Tibial artery (tissue), 4 donors: ENCODE data around the gene MYL11.
"Not testable (repeated sequence)": the region's sequence is repeated elsewhere in the genome, so short reads cannot be mapped to it uniquely, and the experiment has no call there.

Experiments
- DNase-seq, 2 donors: peaks; one replicate each; pipeline ENCODE4 v3.0.0-alpha.2; 2019
- H3K27ac ChIP-seq, 2 donors: fragments of 200-600 bp; sonication (generic) in 1 of 2; 1 replicate in 1 of 2; 2 replicates in 1 of 2; pipeline ENCODE4 v1.5.1; 2018 to 2019; ENCODE audit warnings: mild to moderate bottlenecking in 1 of 2
- H3K27me3 ChIP-seq, 2 donors: fragments of 200-600 bp; sonication (generic) in 1 of 2; one replicate each; pipeline versions ENCODE4 v1.5.1 to v1.6.0; 2016 to 2019
- H3K36me3 ChIP-seq, 3 donors: fragments of 200-600 bp; sonication (generic) in 2 of 3; one replicate each; pipeline ENCODE4 v1.5.1; 2016 to 2019; ENCODE audit warnings: mild to moderate bottlenecking in 2 of 3
- H3K4me1 ChIP-seq, 4 donors: fragments of 200-600 bp; sonication (generic) in 2 of 4; 1 replicate in 3 of 4; 2 replicates in 1 of 4; pipeline ENCODE4 v1.5.1; 2016 to 2019
- H3K4me3 ChIP-seq, 2 donors: fragments of 200-600 bp; sonication (generic) in 1 of 2; 1 replicate in 1 of 2; 2 replicates in 1 of 2; pipeline ENCODE4 v1.5.1; 2018 to 2019; ENCODE audit warnings: mild to moderate bottlenecking in 2 of 2
- H3K9me3 ChIP-seq, 3 donors: fragments of 200-600 bp; sonication (generic) in 1 of 3; one replicate each; pipeline ENCODE4 v1.5.1; 2016 to 2019
- intact Hi-C: fragments of 100-400 bp; cut with DNase I; formaldehyde crosslinking; loops from one replicate; pipeline ENCODE4 v1.15.0; 2023; ENCODE audit warnings: low total_unique reads
- TF ChIP-seq, protein P1 (sequence below), 2 experiments: fragments of 200-600 bp in 1 of 2; fragments of 450-650 bp in 1 of 2; IDR thresholded peaks; one replicate each; pipeline ENCODE4 v1.5.1; 2017 to 2019; ENCODE audit warnings: antibody characterized with exemption in 2 of 2, mild to moderate bottlenecking in 1 of 2, moderate library complexity in 1 of 2

Gene MYL11

GRCh38 chr16:30395992-30396585 is 21.5 kb downstream of the MYL11 start:
- H3K36me3 ChIP-seq: peaks cover 0 to 17% (median 17%) of the 10 kb centered on the region in 3 donors
- H3K4me1 ChIP-seq: peaks cover 0 to 27% (median 25%) of the 10 kb centered on the region in 4 donors
- peak overlapping the region; percentile 69 to 81 for H3K4me3 ChIP-seq
- intact Hi-C loops: loop anchor here (2.0 kb wide), 1 partner anchor 17 kb away; no protein-coding TSS in a partner anchor
- no peaks in the 10 kb centered on the region for H3K27me3 ChIP-seq
- TF ChIP-seq, protein P1, sequence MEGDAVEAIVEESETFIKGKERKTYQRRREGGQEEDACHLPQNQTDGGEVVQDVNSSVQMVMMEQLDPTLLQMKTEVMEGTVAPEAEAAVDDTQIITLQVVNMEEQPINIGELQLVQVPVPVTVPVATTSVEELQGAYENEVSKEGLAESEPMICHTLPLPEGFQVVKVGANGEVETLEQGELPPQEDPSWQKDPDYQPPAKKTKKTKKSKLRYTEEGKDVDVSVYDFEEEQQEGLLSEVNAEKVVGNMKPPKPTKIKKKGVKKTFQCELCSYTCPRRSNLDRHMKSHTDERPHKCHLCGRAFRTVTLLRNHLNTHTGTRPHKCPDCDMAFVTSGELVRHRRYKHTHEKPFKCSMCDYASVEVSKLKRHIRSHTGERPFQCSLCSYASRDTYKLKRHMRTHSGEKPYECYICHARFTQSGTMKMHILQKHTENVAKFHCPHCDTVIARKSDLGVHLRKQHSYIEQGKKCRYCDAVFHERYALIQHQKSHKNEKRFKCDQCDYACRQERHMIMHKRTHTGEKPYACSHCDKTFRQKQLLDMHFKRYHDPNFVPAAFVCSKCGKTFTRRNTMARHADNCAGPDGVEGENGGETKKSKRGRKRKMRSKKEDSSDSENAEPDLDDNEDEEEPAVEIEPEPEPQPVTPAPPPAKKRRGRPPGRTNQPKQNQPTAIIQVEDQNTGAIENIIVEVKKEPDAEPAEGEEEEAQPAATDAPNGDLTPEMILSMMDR (IDR thresholded peaks at IDR 0.05): no peak
- peak overlapping the region; percentile 79 to 83 for H3K27ac ChIP-seq
- H3K9me3 ChIP-seq: no peaks in the 10 kb centered on the region
- no peak for DNase-seq

DNA sequence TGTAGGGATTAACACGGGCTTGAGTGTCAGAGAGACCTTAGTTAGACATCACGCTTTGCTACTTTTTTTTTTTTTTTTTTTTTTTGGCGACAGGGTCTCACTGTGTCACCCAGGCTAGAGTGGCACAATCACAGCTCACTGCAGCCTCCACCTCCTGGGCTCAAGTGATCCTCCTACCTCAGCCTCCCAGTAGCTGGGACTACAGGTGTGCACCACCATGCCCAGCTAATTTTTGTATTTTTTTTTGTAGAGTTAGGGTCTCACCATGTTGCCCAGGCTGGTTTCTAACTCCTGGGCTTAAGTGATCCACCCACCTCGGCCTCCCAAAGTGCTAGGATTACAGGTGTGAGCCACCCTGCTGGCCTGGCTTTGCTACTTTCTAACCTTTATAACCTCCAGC is 22.0 kb downstream of the MYL11 start:
- Histone ChIP-seq H3K4me3 (peak overlapping the region; percentile 69 to 81), H3K36me3 (peaks cover 0 to 17% (median 17%) of the 10 kb centered on the region in 3 donors), H3K4me1 (peaks cover 0 to 27% (median 26%) of the 10 kb centered on the region in 4 donors)
- H3K9me3 ChIP-seq, DNase-seq, H3K27me3 ChIP-seq, H3K27ac ChIP-seq, intact Hi-C loops: not testable (repeated sequence)

DNA sequence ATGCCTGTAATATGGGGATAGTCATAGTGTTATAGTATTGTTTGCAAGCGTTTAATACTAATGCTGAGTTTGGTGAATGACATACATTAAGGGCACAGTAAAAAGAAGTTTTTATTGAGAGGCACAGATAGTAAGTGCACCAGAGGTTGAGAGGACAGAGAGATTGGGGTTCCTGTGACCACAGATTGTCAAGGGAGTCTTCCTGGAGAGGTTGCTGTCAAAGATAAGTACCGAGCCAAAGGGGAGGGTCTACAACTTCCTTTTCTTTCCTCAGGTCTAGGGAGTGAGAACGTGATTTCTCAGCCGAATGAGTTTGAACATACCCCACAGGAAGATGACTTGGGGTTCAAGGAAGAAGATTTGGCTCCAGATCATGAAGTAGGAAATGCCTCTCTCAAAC is 22.5 kb downstream of the MYL11 start:
- no peak for DNase-seq
- H3K36me3 ChIP-seq: peaks cover 0 to 17% (median 17%) of the 10 kb centered on the region in 3 donors
- H3K27ac ChIP-seq: no peak overlapping the region
- H3K4me1 ChIP-seq: peaks cover 0 to 27% (median 26%) of the 10 kb centered on the region in 4 donors
- TF ChIP-seq, protein P1 (IDR thresholded peaks at IDR 0.05): no peak
- no peak overlapping the region for H3K4me3 ChIP-seq
- intact Hi-C loops: no loop called here
- no peaks in the 10 kb centered on the region for H3K9me3 ChIP-seq
- H3K27me3 ChIP-seq: no peaks in the 10 kb centered on the region

- no peak overlapping the region for H3K4me3 ChIP-seq
- H3K4me1 ChIP-seq: peaks cover 0 to 27% (median 26%) of the 10 kb centered on the region in 4 donors
- H3K9me3 ChIP-seq: no peaks in the 10 kb centered on the region
- no peak for DNase-seq
- peaks cover 0 to 17% (median 17%) of the 10 kb centered on the region in 3 donors for H3K36me3 ChIP-seq
- no peak overlapping the region for H3K27ac ChIP-seq
- intact Hi-C loops: no loop called here
- no peaks in the 10 kb centered on the region for H3K27me3 ChIP-seq
- TF ChIP-seq, protein P1 (IDR thresholded peaks at IDR 0.05): no peak
Measured at GRCh38 chr16:30397776-30398660, 23.4 kb downstream of the MYL11 start.

GRCh38 chr16:30398661-30399434 is 24.2 kb downstream of the MYL11 start:
- H3K27me3 ChIP-seq: no peaks in the 10 kb centered on the region
- intact Hi-C loops: no loop called here
- H3K36me3 ChIP-seq: peaks cover 0 to 17% (median 17%) of the 10 kb centered on the region in 3 donors
- TF ChIP-seq, protein P1 (IDR thresholded peaks at IDR 0.05): no peak
- H3K4me1 ChIP-seq: peaks cover 0 to 27% (median 26%) of the 10 kb centered on the region in 4 donors
- H3K9me3 ChIP-seq: no peaks in the 10 kb centered on the region
- no peak overlapping the region for H3K4me3 ChIP-seq
- no peak for DNase-seq
- H3K27ac ChIP-seq: peak overlapping the region; percentile 87 to 90
